Stimulated activated memory B cell treated with anti-CD40 and anti-IgM and Interleukin-4, amounts not matched to agents 10 μg/mL and 1 μg/mL and 100 μg/mL, for 72 hours (primary cell): Measurements from ENCODE around the gene SPDYE3.

Experiments
- ATAC-seq: fragments of 150-1000 bp; cut with Tn5 transposase; 2 replicates; pipeline ENCODE4 v1.10.0; 2021
- H3K27ac Mint-ChIP-seq: one replicate; pipeline ENCODE4 v1.8.0; 2022; ENCODE audit warnings: mild to moderate bottlenecking, mixed read lengths
- H3K27me3 Mint-ChIP-seq: one replicate; pipeline ENCODE4 v1.8.0; 2022; ENCODE audit warnings: mixed read lengths
- H3K36me3 Mint-ChIP-seq: one replicate; pipeline ENCODE4 v1.8.0; 2022; ENCODE audit warnings: mixed read lengths
- H3K4me1 Mint-ChIP-seq: one replicate; pipeline ENCODE4 v1.8.0; 2022; ENCODE audit warnings: mixed read lengths
- H3K4me3 Mint-ChIP-seq: one replicate; pipeline ENCODE4 v1.8.0; 2022; ENCODE audit warnings: mild to moderate bottlenecking, moderate library complexity, mixed read lengths
- H3K9me3 Mint-ChIP-seq: one replicate; pipeline ENCODE4 v1.8.0; 2022; ENCODE audit warnings: mixed read lengths

Gene SPDYE3

DNA sequence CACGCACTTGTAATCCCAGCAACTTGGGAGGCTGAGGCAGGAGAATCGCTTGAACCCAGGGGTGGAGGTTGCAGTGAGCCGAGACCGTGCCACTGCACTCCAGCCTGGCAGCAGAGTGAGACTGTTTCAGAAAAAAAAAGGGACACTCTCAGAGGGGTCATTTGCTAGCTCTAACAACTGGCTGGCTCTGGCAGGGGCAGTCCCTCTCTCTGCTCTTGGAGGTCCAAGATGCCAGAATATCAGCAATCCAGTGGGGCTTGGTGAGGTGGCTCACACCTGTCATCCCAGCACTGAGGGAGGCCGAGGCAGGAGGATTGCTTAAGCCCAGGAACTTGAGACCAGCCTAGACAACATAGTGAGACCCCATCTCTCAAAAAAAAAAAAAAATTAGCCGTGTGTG, 63.2 kb downstream of the SPDYE3 start:
- no peaks in the 10 kb centered on the region for H3K27me3 Mint-ChIP-seq
- H3K9me3 Mint-ChIP-seq: no peaks in the 10 kb centered on the region
- no peaks in the 10 kb centered on the region for H3K36me3 Mint-ChIP-seq
- H3K4me3 Mint-ChIP-seq: no peak overlapping the region
- H3K27ac Mint-ChIP-seq: peak overlapping the region; percentile 94
- H3K4me1 Mint-ChIP-seq: peaks cover 93% of the 10 kb centered on the region
- ATAC-seq: no peak

DNA sequence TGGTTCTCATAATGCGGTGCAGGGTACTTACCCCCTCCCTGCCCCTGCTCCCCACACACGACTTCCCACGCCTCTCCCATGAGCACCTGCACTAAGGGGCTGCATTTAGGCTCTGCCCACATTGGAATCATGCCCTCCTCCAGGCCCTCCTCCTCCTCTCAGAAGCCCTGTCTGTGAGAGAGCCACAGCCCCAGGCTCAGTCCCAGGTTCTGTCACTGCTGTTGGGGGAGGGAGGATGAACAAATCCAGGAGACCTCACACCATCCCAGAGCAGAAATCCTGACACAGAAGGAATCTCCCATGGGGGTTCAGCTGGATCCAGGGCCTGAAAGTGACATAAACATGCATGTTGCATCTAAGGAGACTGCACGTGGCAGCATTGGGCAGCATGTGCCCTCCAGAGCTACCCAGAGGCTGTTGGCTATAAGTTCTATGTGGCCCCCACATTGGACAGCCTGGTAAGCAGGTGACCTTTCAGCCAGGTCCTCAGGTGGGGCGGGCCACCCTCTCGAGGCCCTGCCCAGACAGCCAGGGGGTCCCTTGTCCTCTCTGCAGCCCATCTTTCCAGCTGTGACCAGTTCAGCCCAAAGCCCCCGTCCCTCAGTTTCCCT, 64.2 kb downstream of the SPDYE3 start:
- H3K36me3 Mint-ChIP-seq: no peaks in the 10 kb centered on the region
- peak overlapping the region; percentile 94 for H3K27ac Mint-ChIP-seq
- no peaks in the 10 kb centered on the region for H3K27me3 Mint-ChIP-seq
- H3K4me1 Mint-ChIP-seq: peaks cover 87% of the 10 kb centered on the region
- no peaks in the 10 kb centered on the region for H3K9me3 Mint-ChIP-seq
- H3K4me3 Mint-ChIP-seq: no peak overlapping the region
- no peak for ATAC-seq
